Bone marrow (tissue), 2 donors: ENCODE results near the gene TAB3.

Experiments
- DNase-seq, 2 donors: peaks; one replicate each; lab custom pipeline; 2025; lab: John Stamatoyannopoulos, UW

The TAB3 gene

DNA sequence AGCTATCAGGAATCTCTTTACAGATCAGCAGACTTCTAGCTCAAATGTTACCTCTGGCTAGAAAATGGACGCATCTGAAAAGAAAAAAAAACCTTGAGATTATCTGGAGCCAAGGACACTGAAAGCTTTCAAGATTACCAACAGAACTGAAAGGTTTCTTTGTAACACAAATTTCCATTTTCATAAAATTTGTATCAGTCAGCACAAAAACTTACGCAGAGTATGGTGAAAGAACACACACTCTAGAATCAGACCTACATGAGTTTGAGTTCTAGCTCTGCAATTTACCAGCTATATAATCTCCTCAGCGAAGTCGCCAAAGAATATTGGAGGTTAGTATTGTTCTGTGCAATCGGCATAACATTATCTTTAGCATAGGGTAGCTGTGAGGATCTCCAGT lies 1.8 kb downstream of the TAB3 start:
- DNase-seq, result no peak

DNA sequence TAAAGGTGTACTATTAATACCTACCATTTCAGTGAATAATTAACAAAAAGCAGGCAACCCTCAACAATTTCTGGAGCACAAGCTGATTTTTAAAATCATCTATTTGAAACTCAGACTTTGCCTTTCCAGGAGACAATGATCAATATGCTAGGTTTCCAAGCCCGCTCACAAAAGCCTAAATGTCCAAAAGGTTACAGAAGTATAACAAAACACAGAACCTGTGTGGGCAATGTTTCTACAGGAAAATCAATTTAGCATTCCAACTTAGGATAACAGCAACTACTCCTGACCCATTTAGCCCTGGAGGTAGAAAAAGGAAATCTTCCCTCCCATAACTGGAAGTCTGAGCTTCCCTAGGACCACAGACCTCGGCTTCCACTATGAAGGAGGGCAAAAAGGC lies 3.9 kb downstream of the TAB3 start:
- DNase-seq, result no peak

DNA sequence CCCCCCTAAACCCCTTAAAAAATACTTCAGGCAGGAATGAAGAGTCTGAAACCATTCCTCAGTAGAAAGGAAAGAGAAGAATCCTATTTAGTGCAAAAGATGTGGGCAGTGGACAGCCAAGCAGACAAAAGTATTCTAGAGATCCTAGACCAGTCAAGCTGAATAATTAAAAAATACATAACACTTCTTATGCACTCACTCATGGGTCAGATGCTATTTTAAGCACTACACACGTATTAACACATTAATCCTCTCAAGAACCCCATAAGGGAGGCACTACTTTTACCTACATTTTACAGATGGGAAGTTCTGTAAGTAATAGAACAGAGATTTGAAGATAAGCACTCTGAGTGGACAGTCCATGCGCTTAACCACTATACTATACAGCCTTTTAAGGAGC lies 5.9 kb downstream of the TAB3 start:
- no peak for DNase-seq

DNA sequence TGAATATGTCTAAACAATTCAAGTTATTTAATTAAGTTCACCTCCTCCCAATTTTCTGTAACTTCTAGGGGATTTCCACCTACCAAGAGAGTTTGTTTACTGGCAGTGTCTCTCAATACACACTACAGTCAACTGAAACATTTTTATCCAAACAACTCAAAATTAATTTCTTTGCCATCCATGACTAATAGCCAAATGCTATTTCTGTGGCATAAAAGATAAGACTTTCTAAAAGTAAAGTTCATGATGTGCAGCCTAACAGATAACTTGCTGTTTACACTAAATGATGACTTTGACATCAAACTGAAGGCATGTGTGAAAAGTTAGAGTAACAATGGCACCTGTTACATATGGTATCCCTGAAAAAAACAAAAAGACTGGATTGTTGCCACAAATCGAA lies 7.3 kb downstream of the TAB3 start:
- no peak for DNase-seq

DNA sequence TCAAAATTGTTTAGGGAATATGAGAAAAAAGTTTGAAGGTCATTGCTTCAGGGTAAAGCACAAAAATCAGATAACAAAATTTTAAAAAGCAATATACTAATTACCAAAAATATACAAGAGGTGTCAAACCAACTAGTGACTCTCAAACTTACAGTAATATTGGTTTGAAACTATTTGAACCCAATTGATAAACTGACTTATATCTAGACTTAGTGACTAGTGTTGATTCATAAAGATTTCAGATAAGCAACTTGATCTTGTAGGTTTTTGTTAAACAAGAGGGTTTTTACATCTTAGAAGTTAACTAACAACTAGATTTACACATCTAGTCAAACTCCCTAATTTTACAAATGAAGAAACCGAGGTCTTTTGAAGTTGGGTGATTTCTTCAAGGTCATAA lies 7.7 kb downstream of the TAB3 start:
- DNase-seq, result no peak

DNA sequence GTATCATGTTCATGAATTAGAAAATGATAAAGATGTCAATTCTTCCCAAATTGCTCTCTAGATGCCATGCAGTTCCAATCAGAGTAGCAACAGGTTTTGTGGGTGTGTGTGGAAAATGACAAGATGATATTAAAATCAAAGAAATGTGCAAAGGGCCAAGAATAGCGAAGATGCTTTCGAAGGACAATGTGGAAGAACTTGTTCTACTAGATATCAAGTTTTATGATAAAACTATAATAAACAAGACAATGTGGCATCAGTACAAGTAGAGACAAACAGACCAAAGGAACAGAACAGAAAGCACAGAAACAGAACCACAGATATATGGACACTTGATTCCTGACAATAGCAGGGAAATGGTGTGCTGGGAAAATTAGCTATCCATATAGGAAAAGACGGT lies 9.0 kb downstream of the TAB3 start:
- no peak for DNase-seq

DNA sequence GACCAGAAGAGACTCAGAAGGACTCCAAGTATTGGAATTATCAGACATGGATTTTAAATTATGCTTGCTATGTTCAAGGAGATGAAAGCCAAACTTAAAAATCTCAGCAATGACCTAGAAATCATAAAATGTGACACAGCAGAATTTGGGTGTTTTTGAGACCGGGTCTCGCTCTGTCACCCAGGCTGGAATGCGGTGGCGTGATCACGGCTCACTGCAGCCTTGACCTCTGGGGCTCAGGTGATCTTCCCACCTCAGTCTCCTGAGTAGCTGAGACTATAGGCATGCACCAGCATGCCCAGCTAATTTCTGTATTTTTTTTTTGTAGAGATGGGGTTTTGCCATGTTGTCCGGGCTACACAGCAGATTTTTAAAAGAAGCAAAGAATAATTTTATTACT lies 12.7 kb downstream of the TAB3 start:
- no peak for DNase-seq

DNA sequence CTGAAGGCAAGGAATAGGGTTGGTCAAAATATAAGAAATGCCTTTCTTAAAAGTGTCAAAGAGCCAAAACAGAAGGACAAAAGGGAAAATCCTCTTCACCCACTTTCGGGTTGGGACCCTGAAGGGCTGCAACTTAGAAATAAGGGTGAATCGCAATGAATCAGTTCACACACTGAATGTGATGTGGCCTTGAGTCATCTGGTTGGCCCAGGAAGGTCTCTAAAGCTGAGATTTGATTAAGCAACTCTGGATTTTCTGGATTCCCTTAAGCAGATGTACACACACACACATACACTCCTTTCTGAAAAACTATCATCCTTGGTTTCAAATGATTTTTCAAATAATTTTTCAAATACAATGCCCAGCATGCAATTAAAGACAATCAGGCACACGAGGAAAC lies 13.1 kb downstream of the TAB3 start:
- DNase-seq, result no peak

DNA sequence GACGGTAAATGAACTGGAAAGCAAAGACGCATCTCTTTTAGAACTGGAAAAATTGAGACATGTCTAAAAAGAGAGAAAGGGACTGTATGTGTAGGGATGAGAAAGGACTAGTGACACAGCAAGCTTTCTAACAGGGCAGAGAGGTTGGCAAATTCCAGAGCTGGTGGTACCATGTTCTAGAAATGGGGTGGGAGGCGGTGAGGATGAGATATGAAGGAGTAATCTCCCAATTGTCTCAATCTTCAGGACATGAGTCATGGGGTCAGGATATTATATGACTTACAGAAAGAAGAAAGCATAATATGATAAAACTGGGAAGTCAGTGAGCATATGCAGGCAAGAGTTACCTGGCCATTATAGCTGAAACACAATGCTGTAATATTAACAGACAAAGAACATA lies 14.2 kb downstream of the TAB3 start:
- DNase-seq, result no peak

DNA sequence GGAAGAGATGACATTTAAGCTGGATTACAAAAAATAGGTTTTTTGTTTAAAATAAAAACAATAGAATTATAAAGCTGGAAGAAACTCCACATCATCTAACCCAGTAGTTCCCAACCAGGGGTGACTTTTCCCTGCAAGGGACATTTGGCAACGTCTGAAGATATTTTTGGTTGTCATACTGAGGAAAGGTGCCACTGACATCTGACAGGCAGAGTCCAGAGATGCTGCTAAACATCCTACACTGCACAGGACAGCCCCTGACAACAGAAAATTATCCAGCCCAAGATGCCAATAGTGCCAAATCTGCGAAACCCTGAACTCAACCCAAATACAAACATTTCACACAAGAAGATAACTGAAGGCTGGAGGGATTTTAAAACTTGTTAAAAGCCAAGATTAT lies 18.5 kb downstream of the TAB3 start:
- no peak for DNase-seq

DNA sequence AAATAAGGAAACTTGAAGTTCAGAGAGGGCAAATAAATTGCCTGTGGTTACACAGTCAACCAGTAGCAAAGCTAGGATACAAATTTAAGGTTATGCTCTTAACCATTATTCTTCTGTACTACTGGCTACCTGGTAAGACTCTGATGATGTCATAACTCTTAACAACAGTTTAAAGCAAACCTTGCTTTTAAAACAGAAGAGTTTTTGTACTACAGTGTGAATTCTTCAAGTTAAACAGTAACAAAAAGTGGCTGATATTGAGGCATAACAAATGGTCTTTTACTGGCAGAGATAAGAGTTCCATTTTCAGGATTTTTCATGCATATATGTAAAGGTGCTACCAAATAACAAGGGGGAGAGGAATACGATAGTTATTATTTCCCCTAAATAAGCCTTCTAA lies 23.4 kb downstream of the TAB3 start:
- DNase-seq, result no peak

DNA sequence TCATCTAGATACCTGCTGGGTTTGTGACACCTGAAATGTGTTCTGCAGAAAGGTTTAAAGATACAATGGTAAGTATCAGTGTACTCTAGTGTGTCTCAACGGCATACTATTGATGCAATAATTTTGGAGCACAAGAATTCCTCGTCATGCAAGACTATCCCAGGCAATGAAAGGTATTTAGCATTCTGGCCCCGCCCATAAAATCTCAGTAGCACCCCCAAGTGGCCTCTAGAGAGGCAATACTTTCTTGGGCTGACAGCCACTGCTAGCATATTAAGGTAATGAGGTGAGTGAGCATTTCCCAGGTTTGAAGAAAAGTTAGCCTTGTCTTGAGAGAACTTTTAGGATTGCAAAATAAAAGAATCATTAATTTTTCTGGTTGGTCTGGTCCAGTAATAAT lies 24.0 kb downstream of the TAB3 start:
- no peak for DNase-seq

DNA sequence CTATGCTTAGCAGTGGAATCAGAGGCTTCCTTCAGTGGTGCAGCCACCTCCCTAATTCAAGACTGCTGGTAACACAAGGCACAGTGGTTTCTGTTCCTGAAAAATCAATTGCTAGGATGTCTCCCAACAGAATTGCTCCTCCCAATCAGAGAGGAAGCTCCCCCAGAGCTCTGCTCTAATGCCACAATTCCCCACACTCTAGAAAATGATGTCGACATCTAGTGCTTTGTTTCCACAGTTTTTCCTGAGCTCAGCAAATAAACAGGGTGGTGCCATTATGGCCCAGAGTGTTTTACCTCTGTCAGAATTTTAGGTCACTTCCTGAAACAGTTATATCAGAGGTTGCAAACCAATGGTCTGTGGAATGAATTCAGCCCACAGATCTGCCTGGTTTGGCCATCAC lies 24.7 kb downstream of the TAB3 start:
- DNase-seq, result no peak

DNA sequence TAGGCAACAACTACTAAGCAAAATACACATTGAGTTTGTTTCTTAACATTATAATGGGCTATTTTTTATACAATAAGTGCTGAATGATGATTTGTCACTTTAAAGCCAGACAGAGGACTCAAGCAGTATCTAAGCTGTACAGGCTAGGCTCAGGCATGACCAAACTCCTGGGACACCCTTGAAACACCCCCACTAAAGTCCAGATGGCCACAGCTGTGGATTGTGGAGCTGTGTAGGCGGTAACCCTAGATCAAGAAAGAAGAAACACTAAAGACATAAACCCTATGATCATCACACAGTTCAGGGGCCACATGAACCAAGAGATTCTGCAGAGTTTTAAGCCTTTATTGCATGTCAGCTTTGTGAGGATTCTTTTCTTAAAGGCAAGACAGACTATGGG lies 25.1 kb downstream of the TAB3 start:
- DNase-seq, result no peak

DNA sequence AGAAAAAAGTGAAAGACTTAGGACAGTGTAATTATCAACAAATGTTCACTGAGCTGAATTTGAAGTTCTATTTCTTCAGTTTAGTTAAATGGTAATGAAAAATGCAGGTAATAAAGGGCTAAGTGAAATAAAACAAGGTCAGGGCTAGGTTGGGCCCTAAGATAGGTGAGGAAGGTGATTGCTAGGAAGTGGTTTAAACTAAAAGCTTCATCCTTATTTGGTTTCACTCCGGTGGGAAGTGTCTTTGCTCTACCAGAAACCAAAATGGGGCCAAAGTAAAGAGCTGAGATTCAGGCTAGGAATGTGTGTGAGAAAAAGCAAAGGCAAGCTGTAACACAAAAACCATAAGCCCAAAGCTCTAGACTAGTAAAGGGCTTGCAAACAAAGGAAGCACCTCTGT lies 31.0 kb downstream of the TAB3 start:
- DNase-seq, result no peak

DNA sequence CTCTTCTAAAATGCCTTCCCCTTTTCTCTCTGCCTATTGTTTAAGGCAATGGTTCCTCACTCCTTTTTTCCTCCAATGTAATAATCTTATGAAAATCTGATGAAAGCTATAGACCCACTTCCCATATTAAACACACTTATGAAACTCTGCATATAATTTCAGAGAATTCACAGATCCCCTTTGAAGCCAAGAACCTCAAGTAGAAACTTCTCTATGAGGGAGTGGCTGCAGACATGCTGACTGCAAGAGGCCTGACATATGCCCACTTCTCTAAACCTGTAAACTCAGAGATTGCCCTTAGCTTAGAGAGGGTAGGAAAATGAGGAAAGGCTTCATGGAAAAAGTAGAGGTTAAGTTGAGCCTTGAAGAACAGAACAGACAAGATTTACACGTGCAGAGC lies 37.6 kb downstream of the TAB3 start:
- DNase-seq, result no peak

DNA sequence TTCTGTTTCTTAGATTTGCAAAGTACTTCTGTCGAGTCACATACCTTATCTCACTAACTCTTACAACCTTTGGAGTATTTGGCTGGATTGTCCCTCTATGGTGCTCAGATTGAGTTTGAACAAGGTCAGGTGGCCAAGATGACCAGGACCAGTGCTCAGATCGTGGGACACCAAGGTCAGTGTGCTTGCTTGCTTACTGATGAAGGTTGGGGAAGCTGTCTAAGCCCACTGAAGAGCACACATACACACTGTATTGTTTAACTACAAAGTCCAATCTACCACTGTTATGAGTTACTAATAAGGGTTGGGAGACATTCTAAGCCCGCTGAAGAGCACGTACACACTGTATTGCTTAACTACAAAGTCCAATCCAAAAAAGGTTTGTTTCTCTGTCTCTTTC lies 53.7 kb downstream of the TAB3 start:
- no peak for DNase-seq

DNA sequence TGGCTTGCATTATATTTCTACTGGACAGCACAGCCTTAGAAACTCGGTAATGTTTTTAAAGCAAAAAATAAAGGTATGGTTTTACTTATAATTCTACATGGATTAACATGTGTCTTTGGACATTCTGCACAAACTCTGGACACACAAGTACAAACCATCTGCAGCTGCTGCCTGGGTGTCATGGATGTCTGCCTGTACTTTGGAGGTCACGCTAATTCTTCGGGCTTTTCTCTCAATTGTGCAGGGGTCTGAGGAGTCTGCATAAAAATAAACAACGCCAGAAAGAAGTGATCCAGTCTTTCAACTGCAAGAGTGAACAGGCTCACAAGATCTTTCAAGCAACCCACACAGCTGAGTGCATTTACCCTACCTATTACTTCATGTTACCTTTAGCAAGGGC lies 55.2 kb downstream of the TAB3 start:
- DNase-seq, result no peak

DNA sequence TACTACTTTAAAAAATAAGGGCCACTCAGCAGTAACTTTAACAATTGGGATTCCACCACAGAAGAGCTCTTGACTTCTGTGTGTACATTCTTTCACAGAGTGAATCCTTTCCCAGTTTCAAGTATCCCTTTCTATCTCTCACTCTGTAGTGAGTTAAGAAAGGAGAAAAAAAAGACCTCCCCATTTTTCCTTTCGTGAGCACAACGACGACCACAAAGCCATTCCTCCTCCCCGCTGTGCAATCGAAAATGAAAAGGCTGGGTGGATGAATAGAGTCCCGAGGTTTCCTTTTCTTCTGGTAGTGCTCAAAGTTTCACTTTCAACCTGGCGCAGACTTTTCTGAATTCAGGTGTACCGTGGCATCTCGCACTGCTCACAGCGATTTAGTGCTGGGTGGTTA lies 58.0 kb downstream of the TAB3 start:
- DNase-seq, result no peak

DNA sequence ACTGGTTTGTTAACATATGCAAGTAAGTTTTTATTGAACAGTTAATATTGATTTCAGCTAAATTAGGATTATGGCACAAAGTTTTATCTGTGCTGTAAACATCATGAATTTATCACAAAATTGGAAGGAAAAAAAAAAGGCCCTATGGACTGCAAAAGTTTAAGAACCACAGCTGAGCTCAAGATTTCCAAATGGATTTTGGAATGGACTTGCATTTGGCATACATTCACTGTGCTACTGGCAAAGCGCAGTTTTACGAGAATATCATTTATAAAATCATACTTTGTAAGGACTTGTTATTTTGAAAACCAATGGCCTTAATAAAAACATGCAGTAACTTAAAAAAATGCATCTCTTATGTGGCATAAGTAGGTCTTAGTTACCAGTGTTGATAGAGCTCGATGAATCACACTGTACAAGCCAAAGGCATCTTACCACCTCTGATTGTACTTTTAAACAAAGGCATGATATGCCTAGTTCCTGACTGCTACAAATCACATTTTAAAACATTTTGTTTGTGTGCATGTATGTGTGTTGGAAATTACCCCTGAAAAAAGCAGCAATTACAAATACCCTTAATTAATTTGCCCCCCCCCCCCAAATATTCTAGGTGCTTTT lies 58.6 kb downstream of the TAB3 start:
- DNase-seq, result no peak

DNA sequence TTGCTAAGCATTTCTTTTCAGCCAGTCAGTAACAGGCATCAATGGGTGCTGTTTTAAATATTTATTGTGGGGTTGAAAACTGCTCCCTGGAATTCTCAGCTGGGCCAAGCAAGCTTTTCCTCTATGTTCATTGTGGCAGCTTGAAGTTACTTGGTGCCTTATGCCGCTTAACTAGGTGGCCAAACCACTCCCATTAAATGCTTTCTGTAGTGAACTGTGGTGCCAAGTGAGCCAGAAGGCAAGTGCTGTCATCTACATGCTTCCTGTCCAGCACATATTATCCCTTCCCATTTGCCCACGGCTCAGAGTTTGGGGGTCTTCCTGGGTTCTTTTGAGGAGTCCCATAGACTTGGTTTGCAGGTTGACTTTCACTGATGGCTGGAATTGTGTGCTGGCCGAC lies 64.8 kb downstream of the TAB3 start:
- DNase-seq, result no peak

DNA sequence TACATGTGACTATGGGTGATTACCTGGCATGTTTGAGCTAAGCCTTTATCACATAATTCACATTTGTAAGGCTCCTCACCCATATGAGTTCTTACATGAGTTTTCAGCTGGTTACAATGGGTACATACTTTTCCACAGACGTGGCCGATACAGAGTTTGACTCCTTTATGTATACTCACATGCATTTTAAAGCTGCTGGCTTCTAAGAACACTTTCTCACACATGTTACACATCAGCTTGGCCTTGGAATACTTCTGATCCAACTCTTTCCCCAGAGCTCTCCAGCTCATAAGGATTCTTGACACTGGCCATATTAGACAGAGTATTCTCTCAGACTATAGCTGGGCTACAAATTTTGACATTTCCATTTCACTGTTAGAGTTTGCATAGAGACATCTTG lies 66.3 kb downstream of the TAB3 start:
- no peak for DNase-seq

DNA sequence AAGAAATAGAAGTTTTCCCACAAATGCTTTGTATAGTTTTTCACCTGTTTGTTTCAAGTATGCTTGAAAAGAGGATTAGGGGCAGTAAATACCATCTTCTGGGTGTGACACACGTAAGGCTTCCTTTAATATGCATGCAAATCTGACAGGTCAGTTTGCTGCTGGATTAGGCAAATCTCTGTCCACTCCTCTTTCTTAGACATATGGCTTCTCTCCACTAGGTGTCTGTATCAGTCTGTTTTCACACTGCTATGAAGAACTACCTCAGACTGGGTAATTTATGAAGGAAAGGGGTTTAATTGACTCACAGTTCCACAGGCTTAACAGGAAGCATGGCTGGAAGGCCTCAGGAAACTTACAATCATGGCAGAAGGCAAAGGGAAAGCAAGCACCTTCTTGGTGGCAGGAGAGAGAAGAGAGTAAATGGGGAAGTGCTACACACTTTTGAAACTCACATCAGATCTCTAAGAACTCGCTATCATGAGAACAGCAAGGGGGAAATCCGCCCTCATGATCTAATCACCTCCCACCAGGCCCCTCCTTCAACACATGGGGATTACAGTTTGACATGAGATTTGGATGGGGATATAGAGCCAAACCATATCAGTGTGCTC lies 66.9 kb downstream of the TAB3 start:
- no peak for DNase-seq

DNA sequence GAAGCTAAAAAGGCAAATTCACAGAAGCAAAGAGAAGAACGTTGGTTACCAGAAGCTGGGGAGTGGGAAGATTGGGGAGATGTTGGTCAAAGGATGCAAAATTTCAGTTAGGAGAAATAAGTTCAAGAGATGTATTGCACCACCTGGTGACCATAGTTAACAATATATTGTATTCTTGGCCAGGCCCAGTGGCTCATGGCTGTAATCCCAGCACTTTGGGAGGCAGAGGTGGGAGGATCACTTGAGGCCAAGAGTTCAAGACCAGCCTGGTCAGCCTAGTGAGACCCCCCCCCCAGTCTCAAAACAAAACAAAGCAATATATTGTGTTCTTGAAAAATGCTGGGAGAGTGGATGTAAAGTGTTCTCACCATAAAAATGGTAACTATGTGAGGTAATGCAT lies 67.9 kb downstream of the TAB3 start:
- no peak for DNase-seq

DNA sequence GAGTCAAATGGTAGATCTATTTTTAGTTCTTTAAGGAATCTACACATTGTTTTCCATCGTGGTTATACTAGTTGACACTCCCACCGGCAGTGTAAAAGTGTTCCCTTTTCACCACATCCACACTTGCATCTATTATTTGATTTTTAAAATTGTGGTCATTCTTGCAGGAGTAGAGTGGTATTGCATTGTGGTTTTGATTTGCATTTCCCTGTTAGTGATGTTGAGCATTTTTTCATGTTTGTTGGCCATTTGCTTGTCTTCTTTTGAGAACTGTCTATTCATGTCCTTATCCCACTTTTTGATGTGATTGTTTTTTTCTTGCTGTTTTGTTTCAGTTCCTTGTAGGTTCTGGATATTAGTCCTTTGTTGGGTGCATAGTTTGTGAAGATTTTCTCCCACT lies 70.0 kb downstream of the TAB3 start:
- DNase-seq, result no peak
